ENCODE results near the gene RBBP6. TPM values are rescaled to one million over a fixed set of nuclear protein-coding genes. Genes with fewer than 3 reads are reported as not detected.
A peak's percentile ranks its signal among the peaks of the same experiment; 100 is the strongest.

The RBBP6 gene
- total RNA-seq, 4 donors from 2014 or later: 38.5 to 67.5 (median 58.5) TPM

DNA sequence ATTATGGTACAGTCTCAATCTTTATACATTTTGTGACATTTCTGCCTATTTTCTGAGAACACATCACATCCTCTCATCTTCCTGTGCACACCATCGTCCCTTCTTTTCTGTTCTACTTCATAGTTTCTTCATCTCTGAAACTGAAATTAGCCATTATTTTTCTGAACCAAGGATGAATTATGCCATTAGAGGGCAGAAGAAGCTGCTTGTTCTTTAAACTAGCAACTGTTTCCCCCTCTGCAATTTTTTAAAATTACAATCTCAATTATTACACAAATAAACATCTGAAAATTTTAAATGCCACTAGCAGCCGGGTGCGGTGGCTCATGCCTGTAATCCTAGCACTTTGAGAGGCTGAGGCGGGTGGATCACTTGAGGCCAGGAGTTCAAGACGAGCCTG, 41.3 kb downstream of the RBBP6 start:
- Histone ChIP-seq H3K27me3 (no peaks in the 10 kb centered on the region), H3K36me3 (no peaks in the 10 kb centered on the region), H3K9me3 (no peaks in the 10 kb centered on the region), H3K4me3 (no peak overlapping the region), H3K4me1 (no peaks in the 10 kb centered on the region), H3K27ac (no peak overlapping the region)
- WGBS, 2 donors (ENCODE audit: low coverage in 1 of 2): 42 to 57% methylated on average over 3 to 5 of the region's 5 CpGs
- TF ChIP-seq, protein P1, sequence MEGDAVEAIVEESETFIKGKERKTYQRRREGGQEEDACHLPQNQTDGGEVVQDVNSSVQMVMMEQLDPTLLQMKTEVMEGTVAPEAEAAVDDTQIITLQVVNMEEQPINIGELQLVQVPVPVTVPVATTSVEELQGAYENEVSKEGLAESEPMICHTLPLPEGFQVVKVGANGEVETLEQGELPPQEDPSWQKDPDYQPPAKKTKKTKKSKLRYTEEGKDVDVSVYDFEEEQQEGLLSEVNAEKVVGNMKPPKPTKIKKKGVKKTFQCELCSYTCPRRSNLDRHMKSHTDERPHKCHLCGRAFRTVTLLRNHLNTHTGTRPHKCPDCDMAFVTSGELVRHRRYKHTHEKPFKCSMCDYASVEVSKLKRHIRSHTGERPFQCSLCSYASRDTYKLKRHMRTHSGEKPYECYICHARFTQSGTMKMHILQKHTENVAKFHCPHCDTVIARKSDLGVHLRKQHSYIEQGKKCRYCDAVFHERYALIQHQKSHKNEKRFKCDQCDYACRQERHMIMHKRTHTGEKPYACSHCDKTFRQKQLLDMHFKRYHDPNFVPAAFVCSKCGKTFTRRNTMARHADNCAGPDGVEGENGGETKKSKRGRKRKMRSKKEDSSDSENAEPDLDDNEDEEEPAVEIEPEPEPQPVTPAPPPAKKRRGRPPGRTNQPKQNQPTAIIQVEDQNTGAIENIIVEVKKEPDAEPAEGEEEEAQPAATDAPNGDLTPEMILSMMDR (IDR thresholded peaks at IDR 0.05): peak in 3 of 5 experiments; percentile 5 to 16 (median 10)
- TF ChIP-seq POLR2A (IDR thresholded peaks at IDR 0.05): no peak
- intact Hi-C loops (cut with DNase I; ENCODE audit: low total_unique reads) (loop anchor here (10.0 kb wide), 1 partner anchor 214 kb away; no protein-coding TSS in a partner anchor), in situ Hi-C loops (cut with MboI; ENCODE audit: low pct_ligation_motif_present in 1 of 4, low pct_unique_long_range_greater_than_20kb in 1 of 4, low sequenced_read_pairs in 3 of 4) (loop anchor here in 1 of 4 donors (25.0 kb wide), 1 partner anchor 207 kb away; no protein-coding TSS in a partner anchor)
- DNase-seq: no peak

DNA sequence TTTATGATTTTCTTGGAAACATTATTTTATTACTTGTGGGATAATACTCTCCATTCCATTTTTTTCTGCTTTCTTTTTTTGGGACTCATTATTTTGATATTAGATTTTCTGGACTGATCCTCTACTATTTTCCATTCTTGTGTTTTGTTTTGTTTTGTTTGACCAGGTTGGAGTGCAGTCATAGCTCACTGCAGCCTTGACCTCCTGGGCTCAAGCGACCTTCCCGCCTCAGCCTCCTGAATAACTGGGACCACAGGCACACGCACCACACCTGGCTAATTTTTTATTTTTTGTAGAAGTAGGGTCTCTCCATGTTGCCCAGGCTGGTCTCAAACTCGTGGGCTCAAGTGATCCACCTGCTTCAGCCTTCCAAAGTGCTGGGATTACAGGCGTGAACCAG, 44.1 kb downstream of the RBBP6 start:
- no peak overlapping the region for H3K4me3 ChIP-seq
- no peaks in the 10 kb centered on the region for H3K36me3 ChIP-seq
- TF ChIP-seq EP300 (IDR thresholded peaks at IDR 0.05; ENCODE audit: low read depth) (no peak), POLR2AphosphoS5 (IDR thresholded peaks at IDR 0.05) (no peak), POLR2A (IDR thresholded peaks at IDR 0.05) (no peak)
- TF ChIP-seq, protein P1 (IDR thresholded peaks at IDR 0.05): no peak
- H3K4me1 ChIP-seq: no peaks in the 10 kb centered on the region
- in situ Hi-C loops (cut with MboI; ENCODE audit: low pct_ligation_motif_present in 1 of 4, low pct_unique_long_range_greater_than_20kb in 1 of 4, low sequenced_read_pairs in 3 of 4): loop anchor here in 1 of 4 donors (25.0 kb wide), 1 partner anchor 204 kb away; no protein-coding TSS in a partner anchor
- no peak for DNase-seq
- H3K27ac ChIP-seq: no peak overlapping the region
- WGBS, 2 donors (ENCODE audit: low coverage in 1 of 2): 78 to 80% methylated on average over 4 to 5 of the region's 5 CpGs
- H3K9me3 ChIP-seq: no peaks in the 10 kb centered on the region
- intact Hi-C loops (cut with DNase I; ENCODE audit: low total_unique reads): loop anchor here (10.0 kb wide), 1 partner anchor 211 kb away; no protein-coding TSS in a partner anchor
- no peaks in the 10 kb centered on the region for H3K27me3 ChIP-seq

GRCh38 chr16:24589997-24590396, 50.6 kb downstream of the RBBP6 start:
- in situ Hi-C loops (cut with MboI; ENCODE audit: low pct_ligation_motif_present in 1 of 4, low pct_unique_long_range_greater_than_20kb in 1 of 4, low sequenced_read_pairs in 3 of 4) (loop anchor here in 1 of 4 donors (25.0 kb wide), 1 partner anchor 197 kb away; no protein-coding TSS in a partner anchor), intact Hi-C loops (cut with DNase I; ENCODE audit: low total_unique reads) (loop anchor here (10.0 kb wide), 1 partner anchor 205 kb away; no protein-coding TSS in a partner anchor)
- Histone ChIP-seq H3K36me3 (no peaks in the 10 kb centered on the region), H3K27me3 (no peaks in the 10 kb centered on the region), H3K9me3 (no peaks in the 10 kb centered on the region), H3K4me3 (no peak overlapping the region), H3K27ac (no peak overlapping the region), H3K4me1 (no peaks in the 10 kb centered on the region)
- WGBS, 2 donors (ENCODE audit: low coverage in 1 of 2): 50 to 65% methylated on average over 1 of the region's 1 CpG
- TF ChIP-seq EP300 (IDR thresholded peaks at IDR 0.05; ENCODE audit: low read depth) (no peak), POLR2AphosphoS5 (IDR thresholded peaks at IDR 0.05) (no peak), POLR2A (IDR thresholded peaks at IDR 0.05) (no peak)
- no peak for DNase-seq

DNA sequence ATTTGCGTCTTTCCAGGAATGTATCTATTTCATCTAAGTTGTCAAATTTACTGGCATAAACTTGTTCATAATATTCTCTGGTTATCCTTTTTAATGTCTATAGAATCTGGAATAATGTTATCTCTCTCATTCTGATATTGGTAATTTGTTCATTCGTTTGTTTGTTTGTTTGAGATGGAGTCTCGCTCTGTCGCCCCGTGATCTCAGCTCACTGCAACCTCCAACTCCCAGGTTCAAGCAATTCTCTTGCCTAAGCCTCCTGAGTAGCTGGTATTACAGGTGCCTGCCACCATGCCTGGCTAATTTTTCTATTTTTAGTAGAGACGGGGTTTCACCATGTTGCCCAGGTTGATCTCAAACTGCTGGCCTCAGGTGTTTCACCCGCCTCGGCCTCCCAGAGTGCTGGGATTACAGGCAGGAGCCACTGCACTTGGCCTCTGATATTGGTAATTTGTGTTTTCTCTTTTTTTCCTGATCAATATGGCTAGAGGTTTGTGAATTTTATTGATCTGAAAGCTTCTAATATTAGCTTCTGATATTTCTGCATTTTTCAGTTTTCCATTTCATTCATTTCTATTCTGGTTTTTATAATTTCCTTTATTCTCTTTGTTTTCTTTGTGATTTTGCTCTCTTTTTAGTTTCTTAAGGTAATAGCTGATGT, 59.5 kb downstream of the RBBP6 start:
- in situ Hi-C loops (cut with MboI; ENCODE audit: low pct_ligation_motif_present in 1 of 4, low pct_unique_long_range_greater_than_20kb in 1 of 4, low sequenced_read_pairs in 3 of 4): loop anchor here in 1 of 4 donors (25.0 kb wide), 1 partner anchor 188 kb away; no protein-coding TSS in a partner anchor
- WGBS, 2 donors (ENCODE audit: low coverage in 1 of 2): 90 to 93% methylated on average over 8 of the region's 8 CpGs
- TF ChIP-seq EP300 (IDR thresholded peaks at IDR 0.05; ENCODE audit: low read depth) (no peak), POLR2A (IDR thresholded peaks at IDR 0.05) (no peak), POLR2AphosphoS5 (IDR thresholded peaks at IDR 0.05) (no peak)
- TF ChIP-seq, protein P1 (IDR thresholded peaks at IDR 0.05): no peak
- H3K4me3 ChIP-seq: no peak overlapping the region
- intact Hi-C loops (cut with DNase I; ENCODE audit: low total_unique reads): no loop called here
- no peak for DNase-seq
- H3K4me1 ChIP-seq: no peaks in the 10 kb centered on the region
- no peak overlapping the region for H3K27ac ChIP-seq
- no peaks in the 10 kb centered on the region for H3K9me3 ChIP-seq
- H3K27me3 ChIP-seq: peaks cover 10% of the 10 kb centered on the region
- H3K36me3 ChIP-seq: no peaks in the 10 kb centered on the region
